K562 (cell line): ENCODE results near the gene COL6A2.

Source experiments
- ARID3A ChIP-seq: IDR thresholded peaks from 2 replicates; pipeline ENCODE4 v1.6.1; 2012; ENCODE audit warnings: low read depth, low read length, improper control_type of control experiment, borderline replicate concordance
- CREB5 ChIP-seq: fragments of 250-450 bp; sonication (Bioruptor Pico); IDR thresholded peaks from 2 replicates; pipeline ENCODE4 v1.5.0; 2020; ENCODE audit warnings: mild to moderate bottlenecking
- CTCF ChIP-seq, 3 experiments: IDR thresholded peaks in 2 of 3; conservative IDR thresholded peaks in 1 of 3; 2 replicates each; pipeline ENCODE4 v1.5.1; 2011 to 2012; ENCODE audit warnings: low read length in 3 of 3, mild to moderate bottlenecking in 3 of 3, control low read depth in 2 of 3, improper control_type of control experiment in 1 of 3, inconsistent platforms in 1 of 3, low read depth in 1 of 3, mixed read lengths in 1 of 3, moderate library complexity in 1 of 3; ENCODE audit not compliant: insufficient read depth in 2 of 3
- EGR1 ChIP-seq: fragments of 450-650 bp; conservative IDR thresholded peaks from 2 replicates; pipeline ENCODE4 v1.6.1; 2017; ENCODE audit warnings: mild to moderate bottlenecking
- POLR2A ChIP-seq: fragments of 450-650 bp; conservative IDR thresholded peaks from 2 replicates; pipeline ENCODE4 v1.6.1; 2016
- POLR3A ChIP-seq: IDR thresholded peaks from 2 replicates; pipeline ENCODE4 v1.6.1; 2011; ENCODE audit warnings: borderline replicate concordance, mild to moderate bottlenecking, moderate library complexity; ENCODE audit not compliant: insufficient read length, insufficient read depth; ENCODE audit errors: extremely low read depth
- SAFB2 ChIP-seq: fragments of 200-400 bp; formaldehyde crosslinking; IDR thresholded peaks from 2 replicates; pipeline ENCODE4 v1.6.1; 2018; ENCODE audit warnings: borderline replicate concordance, low read length, low read depth, moderate library complexity; ENCODE audit not compliant: severe bottlenecking
- SMARCB1 ChIP-seq: IDR thresholded peaks from 2 replicates; pipeline ENCODE4 v1.6.1; 2011; ENCODE audit warnings: improper control_type of control experiment, low read depth; ENCODE audit not compliant: insufficient read length
- ZNF407 ChIP-seq: fragments of 450-650 bp; IDR thresholded peaks from 2 replicates; pipeline ENCODE4 v1.6.1; 2016; ENCODE audit warnings: low read depth

- TF ChIP-seq EGR1 (no peak), POLR2A (no peak), SMARCB1 (no peak), POLR3A (no peak), ZNF407 (no peak), SAFB2 (no peak), CTCF (IDR thresholded peaks at IDR 0.05 in 2 of 3, conservative IDR thresholded peaks at IDR 0.05 in 1 of 3; ENCODE audit: insufficient read depth in 2 of 3, low read depth in 1 of 3, low read length in 3 of 3) (no peak), CREB5 (no peak), ARID3A (no peak)
These were observed 33.6 kb downstream of the COL6A2 start for GRCh38 chr21:46131588-46131837.
